NT2/D1 (cell line): ENCODE results near the gene AHI1.

ENCODE experiments used
- SUZ12 ChIP-seq: IDR thresholded peaks from 2 replicates; pipeline ENCODE4 v1.6.1; 2011; ENCODE audit not compliant: insufficient read length, insufficient read depth; ENCODE audit errors: extremely low read depth
- YY1 ChIP-seq: IDR thresholded peaks from 2 replicates; pipeline ENCODE4 v1.6.1; 2011; ENCODE audit not compliant: insufficient read length, insufficient read depth
- ZNF274 ChIP-seq: IDR thresholded peaks from 2 replicates; pipeline ENCODE4 v1.6.1; 2011; ENCODE audit warnings: mild to moderate bottlenecking, low read depth, low read length

GRCh38 chr6:135530113-135530512 is 32.6 kb upstream of the AHI1 start:
- TF ChIP-seq SUZ12 (no peak), ZNF274 (no peak), YY1 (no peak)
